ENCODE results near the gene GRHPR. TPM values are rescaled to one million over a fixed set of nuclear protein-coding genes. Genes with fewer than 3 reads are reported as not detected.

GRHPR gene
- total RNA-seq: 99.2 TPM

GRCh38 chr9:37422289-37423104, at the start of gene GRHPR:
TSS of gene GRHPR (plus strand) at chr9:37422696. CDS start at chr9:37422751, 55 bp downstream.
- no peaks in the 10 kb centered on the region for H3K27me3 ChIP-seq (ENCODE audit: control insufficient read depth in 3 of 3, insufficient read depth in 3 of 3, low read length in 3 of 3)
- H3K4me3 ChIP-seq (ENCODE audit: low read length in 3 of 3): peak within 1 kb of the TSS; percentile 90 to 94 (median 91)
- no peaks in the 10 kb centered on the region for H3K9me3 ChIP-seq (ENCODE audit: control insufficient read depth in 3 of 3, low read length in 3 of 3)
- H3K36me3 ChIP-seq (ENCODE audit: control insufficient read depth in 3 of 3, insufficient read depth in 3 of 3, low read length in 3 of 3): peaks cover 15 to 26% (median 16%) of the 10 kb centered on the region in 3 donors
- H3K9ac ChIP-seq (ENCODE audit: low read depth in 1 of 3, low read length in 3 of 3): peak within 1 kb of the TSS; percentile 94 to 97 (median 94)
- peaks cover 28 to 31% (median 29%) of the 10 kb centered on the region in 3 donors for H3K4me1 ChIP-seq (ENCODE audit: control insufficient read depth in 3 of 3, insufficient read depth in 3 of 3, low read length in 3 of 3)
- peak within 1 kb of the TSS; percentile 94 for H3K27ac ChIP-seq (ENCODE audit: low read depth, low read length)

GRCh38 chr9:37372839-37373238, 49.7 kb upstream of the GRHPR start:
- no peaks in the 10 kb centered on the region for H3K9me3 ChIP-seq (ENCODE audit: control insufficient read depth in 3 of 3, low read length in 3 of 3)
- no peaks in the 10 kb centered on the region for H3K4me1 ChIP-seq (ENCODE audit: control insufficient read depth in 3 of 3, insufficient read depth in 3 of 3, low read length in 3 of 3)
- H3K36me3 ChIP-seq (ENCODE audit: control insufficient read depth in 3 of 3, insufficient read depth in 3 of 3, low read length in 3 of 3): no peaks in the 10 kb centered on the region
- H3K4me3 ChIP-seq (ENCODE audit: low read length in 3 of 3): no peak overlapping the region
- no peak overlapping the region for H3K9ac ChIP-seq (ENCODE audit: low read depth in 1 of 3, low read length in 3 of 3)
- H3K27me3 ChIP-seq (ENCODE audit: control insufficient read depth in 3 of 3, insufficient read depth in 3 of 3, low read length in 3 of 3): no peaks in the 10 kb centered on the region
- H3K27ac ChIP-seq (ENCODE audit: low read depth, low read length): no peak overlapping the region

DNA sequence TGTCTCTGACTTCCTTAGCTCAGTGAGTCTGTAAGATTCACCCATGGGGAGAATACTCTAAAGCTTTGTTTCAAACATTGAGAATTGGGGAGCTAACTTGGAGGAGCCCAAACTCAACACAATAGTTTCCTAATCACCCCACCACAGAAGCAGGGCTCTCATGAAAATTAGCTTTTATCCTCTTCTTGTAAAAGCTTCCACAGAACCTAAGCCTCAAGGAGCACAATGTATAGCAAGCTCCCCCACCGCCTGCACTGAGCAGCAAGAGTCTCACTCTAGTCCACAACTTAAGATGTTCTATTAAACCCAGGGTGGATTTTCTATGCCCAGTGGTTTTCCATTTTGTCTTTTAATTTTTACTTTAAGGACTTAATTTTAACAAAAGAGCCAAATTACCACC, 48.9 kb upstream of the GRHPR start:
- Histone ChIP-seq H3K9ac (ENCODE audit: low read depth in 1 of 3, low read length in 3 of 3) (no peak overlapping the region), H3K27ac (ENCODE audit: low read depth, low read length) (no peak overlapping the region), H3K4me1 (ENCODE audit: control insufficient read depth in 3 of 3, insufficient read depth in 3 of 3, low read length in 3 of 3) (no peaks in the 10 kb centered on the region), H3K9me3 (ENCODE audit: control insufficient read depth in 3 of 3, low read length in 3 of 3) (no peaks in the 10 kb centered on the region), H3K27me3 (ENCODE audit: control insufficient read depth in 3 of 3, insufficient read depth in 3 of 3, low read length in 3 of 3) (no peaks in the 10 kb centered on the region), H3K36me3 (ENCODE audit: control insufficient read depth in 3 of 3, insufficient read depth in 3 of 3, low read length in 3 of 3) (no peaks in the 10 kb centered on the region), H3K4me3 (ENCODE audit: low read length in 3 of 3) (no peak overlapping the region)

GRCh38 chr9:37374892-37375291, 47.6 kb upstream of the GRHPR start:
- Histone ChIP-seq H3K4me3 (ENCODE audit: low read length in 3 of 3) (no peak overlapping the region), H3K36me3 (ENCODE audit: control insufficient read depth in 3 of 3, insufficient read depth in 3 of 3, low read length in 3 of 3) (no peaks in the 10 kb centered on the region), H3K27me3 (ENCODE audit: control insufficient read depth in 3 of 3, insufficient read depth in 3 of 3, low read length in 3 of 3) (no peaks in the 10 kb centered on the region), H3K9me3 (ENCODE audit: control insufficient read depth in 3 of 3, low read length in 3 of 3) (no peaks in the 10 kb centered on the region), H3K9ac (ENCODE audit: low read depth in 1 of 3, low read length in 3 of 3) (no peak overlapping the region), H3K4me1 (ENCODE audit: control insufficient read depth in 3 of 3, insufficient read depth in 3 of 3, low read length in 3 of 3) (no peaks in the 10 kb centered on the region), H3K27ac (ENCODE audit: low read depth, low read length) (no peak overlapping the region)

- Histone ChIP-seq H3K9ac (ENCODE audit: low read depth in 1 of 3, low read length in 3 of 3) (no peak overlapping the region), H3K27me3 (ENCODE audit: control insufficient read depth in 3 of 3, insufficient read depth in 3 of 3, low read length in 3 of 3) (no peaks in the 10 kb centered on the region), H3K36me3 (ENCODE audit: control insufficient read depth in 3 of 3, insufficient read depth in 3 of 3, low read length in 3 of 3) (no peaks in the 10 kb centered on the region), H3K4me1 (ENCODE audit: control insufficient read depth in 3 of 3, insufficient read depth in 3 of 3, low read length in 3 of 3) (no peaks in the 10 kb centered on the region), H3K9me3 (ENCODE audit: control insufficient read depth in 3 of 3, low read length in 3 of 3) (peaks cover 0 to 4% (median 0%) of the 10 kb centered on the region in 3 donors), H3K4me3 (ENCODE audit: low read length in 3 of 3) (no peak overlapping the region), H3K27ac (ENCODE audit: low read depth, low read length) (no peak overlapping the region)
Observed at GRCh38 chr9:37377688-37378612, 44.5 kb upstream of the GRHPR start.

- Histone ChIP-seq H3K9me3 (ENCODE audit: control insufficient read depth in 3 of 3, low read length in 3 of 3) (peaks cover 0 to 4% (median 0%) of the 10 kb centered on the region in 3 donors), H3K4me1 (ENCODE audit: control insufficient read depth in 3 of 3, insufficient read depth in 3 of 3, low read length in 3 of 3) (no peaks in the 10 kb centered on the region), H3K4me3 (ENCODE audit: low read length in 3 of 3) (no peak overlapping the region), H3K27ac (ENCODE audit: low read depth, low read length) (no peak overlapping the region), H3K36me3 (ENCODE audit: control insufficient read depth in 3 of 3, insufficient read depth in 3 of 3, low read length in 3 of 3) (no peaks in the 10 kb centered on the region), H3K27me3 (ENCODE audit: control insufficient read depth in 3 of 3, insufficient read depth in 3 of 3, low read length in 3 of 3) (no peaks in the 10 kb centered on the region), H3K9ac (ENCODE audit: low read depth in 1 of 3, low read length in 3 of 3) (no peak overlapping the region)
Observed at GRCh38 chr9:37378613-37379004, 43.9 kb upstream of the GRHPR start.

DNA sequence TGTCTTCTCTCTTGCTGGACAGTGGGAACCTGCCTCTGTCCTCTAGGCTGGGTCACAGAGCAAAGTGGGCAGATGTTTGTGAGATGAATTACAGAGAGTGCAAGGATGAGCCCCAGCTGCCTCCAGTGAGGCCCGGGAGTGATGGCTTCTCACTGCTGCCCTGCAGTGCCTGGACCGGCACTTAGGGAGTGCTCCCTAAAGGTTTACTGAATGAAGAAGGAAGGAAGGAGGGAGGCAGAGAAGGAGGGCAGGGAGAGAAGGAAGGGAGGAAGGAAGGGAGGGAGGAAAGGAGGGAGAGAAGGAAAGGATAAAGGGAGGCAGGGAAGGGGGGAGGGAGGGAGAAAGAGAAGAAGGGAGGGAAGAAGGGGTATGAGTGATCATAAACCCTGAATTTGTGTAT, 42.7 kb upstream of the GRHPR start:
- no peak overlapping the region for H3K27ac ChIP-seq (ENCODE audit: low read depth, low read length)
- peaks cover 0 to 4% (median 0%) of the 10 kb centered on the region in 3 donors for H3K9me3 ChIP-seq (ENCODE audit: control insufficient read depth in 3 of 3, low read length in 3 of 3)
- H3K36me3 ChIP-seq (ENCODE audit: control insufficient read depth in 3 of 3, insufficient read depth in 3 of 3, low read length in 3 of 3): no peaks in the 10 kb centered on the region
- no peaks in the 10 kb centered on the region for H3K4me1 ChIP-seq (ENCODE audit: control insufficient read depth in 3 of 3, insufficient read depth in 3 of 3, low read length in 3 of 3)
- H3K4me3 ChIP-seq (ENCODE audit: low read length in 3 of 3): no peak overlapping the region
- H3K9ac ChIP-seq (ENCODE audit: low read depth in 1 of 3, low read length in 3 of 3): no peak overlapping the region
- no peaks in the 10 kb centered on the region for H3K27me3 ChIP-seq (ENCODE audit: control insufficient read depth in 3 of 3, insufficient read depth in 3 of 3, low read length in 3 of 3)

- Histone ChIP-seq H3K27ac (ENCODE audit: low read depth, low read length) (no peak overlapping the region), H3K27me3 (ENCODE audit: control insufficient read depth in 3 of 3, insufficient read depth in 3 of 3, low read length in 3 of 3) (no peaks in the 10 kb centered on the region), H3K9me3 (ENCODE audit: control insufficient read depth in 3 of 3, low read length in 3 of 3) (peaks cover 0 to 4% (median 0%) of the 10 kb centered on the region in 3 donors), H3K36me3 (ENCODE audit: control insufficient read depth in 3 of 3, insufficient read depth in 3 of 3, low read length in 3 of 3) (no peaks in the 10 kb centered on the region), H3K9ac (ENCODE audit: low read depth in 1 of 3, low read length in 3 of 3) (no peak overlapping the region), H3K4me1 (ENCODE audit: control insufficient read depth in 3 of 3, insufficient read depth in 3 of 3, low read length in 3 of 3) (no peaks in the 10 kb centered on the region), H3K4me3 (ENCODE audit: low read length in 3 of 3) (no peak overlapping the region)
Observed at GRCh38 chr9:37380570-37380969, 41.9 kb upstream of the GRHPR start.

DNA sequence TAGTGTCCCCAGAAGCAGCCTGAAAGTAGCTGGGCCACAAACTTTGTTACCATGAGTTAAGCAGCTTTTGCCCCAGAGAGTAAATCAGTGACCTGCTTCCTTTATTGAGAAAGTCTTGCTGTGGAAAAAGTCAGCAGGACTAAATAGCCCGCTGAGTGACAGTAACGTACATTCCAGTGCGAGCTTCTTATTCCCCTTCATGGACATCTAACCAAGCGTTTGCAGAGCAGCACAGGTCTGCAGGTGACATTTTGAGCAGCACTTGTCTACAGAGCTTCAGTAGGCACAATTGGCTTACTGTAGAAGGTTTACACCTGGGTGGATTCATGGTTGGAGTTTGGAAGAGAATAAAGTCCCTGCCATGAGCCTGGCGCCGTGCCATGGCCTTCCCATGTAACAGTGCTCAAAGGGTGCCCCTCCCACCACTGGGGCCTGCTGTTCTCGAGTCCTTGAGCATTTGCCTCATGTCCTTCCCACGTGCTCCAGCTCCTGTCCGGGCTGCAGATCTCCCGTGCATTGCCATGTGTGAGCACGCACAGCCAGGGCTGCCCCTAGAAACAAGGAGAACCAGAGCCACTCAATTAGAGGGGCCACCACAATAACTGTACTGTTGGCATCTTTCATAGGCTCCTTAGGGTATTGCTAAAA, 41.3 kb upstream of the GRHPR start:
- no peaks in the 10 kb centered on the region for H3K27me3 ChIP-seq (ENCODE audit: control insufficient read depth in 3 of 3, insufficient read depth in 3 of 3, low read length in 3 of 3)
- no peaks in the 10 kb centered on the region for H3K36me3 ChIP-seq (ENCODE audit: control insufficient read depth in 3 of 3, insufficient read depth in 3 of 3, low read length in 3 of 3)
- H3K9ac ChIP-seq (ENCODE audit: low read depth in 1 of 3, low read length in 3 of 3): no peak overlapping the region
- no peaks in the 10 kb centered on the region for H3K4me1 ChIP-seq (ENCODE audit: control insufficient read depth in 3 of 3, insufficient read depth in 3 of 3, low read length in 3 of 3)
- no peak overlapping the region for H3K4me3 ChIP-seq (ENCODE audit: low read length in 3 of 3)
- no peak overlapping the region for H3K27ac ChIP-seq (ENCODE audit: low read depth, low read length)
- H3K9me3 ChIP-seq (ENCODE audit: control insufficient read depth in 3 of 3, low read length in 3 of 3): peaks cover 0 to 4% (median 0%) of the 10 kb centered on the region in 3 donors
